GM18951 (cell line): ENCODE results near the gene CNN2.

Source experiments
- POLR2A ChIP-seq: IDR thresholded peaks from 4 replicates; pipeline ENCODE4 v1.6.1; 2011; ENCODE audit warnings: mild to moderate bottlenecking; ENCODE audit not compliant: insufficient read length, insufficient read depth; ENCODE audit errors: extremely low read depth
- in situ Hi-C: fragments of 300-500 bp; cut with MboI; formaldehyde crosslinking; loops from one replicate; pipeline ENCODE4 v1.12.0; 2022; ENCODE audit warnings: low sequenced_read_pairs, mixed read lengths, inconsistent platforms; ENCODE audit not compliant: unreplicated experiment

The CNN2 gene

GRCh38 chr19:991174-991931 is 35.1 kb upstream of the CNN2 start:
- in situ Hi-C loops: loop anchor here (25.0 kb wide), 1 partner anchor 229 kb away; the partner anchor contains the start of gene MISP
- no peak for TF ChIP-seq POLR2A

DNA sequence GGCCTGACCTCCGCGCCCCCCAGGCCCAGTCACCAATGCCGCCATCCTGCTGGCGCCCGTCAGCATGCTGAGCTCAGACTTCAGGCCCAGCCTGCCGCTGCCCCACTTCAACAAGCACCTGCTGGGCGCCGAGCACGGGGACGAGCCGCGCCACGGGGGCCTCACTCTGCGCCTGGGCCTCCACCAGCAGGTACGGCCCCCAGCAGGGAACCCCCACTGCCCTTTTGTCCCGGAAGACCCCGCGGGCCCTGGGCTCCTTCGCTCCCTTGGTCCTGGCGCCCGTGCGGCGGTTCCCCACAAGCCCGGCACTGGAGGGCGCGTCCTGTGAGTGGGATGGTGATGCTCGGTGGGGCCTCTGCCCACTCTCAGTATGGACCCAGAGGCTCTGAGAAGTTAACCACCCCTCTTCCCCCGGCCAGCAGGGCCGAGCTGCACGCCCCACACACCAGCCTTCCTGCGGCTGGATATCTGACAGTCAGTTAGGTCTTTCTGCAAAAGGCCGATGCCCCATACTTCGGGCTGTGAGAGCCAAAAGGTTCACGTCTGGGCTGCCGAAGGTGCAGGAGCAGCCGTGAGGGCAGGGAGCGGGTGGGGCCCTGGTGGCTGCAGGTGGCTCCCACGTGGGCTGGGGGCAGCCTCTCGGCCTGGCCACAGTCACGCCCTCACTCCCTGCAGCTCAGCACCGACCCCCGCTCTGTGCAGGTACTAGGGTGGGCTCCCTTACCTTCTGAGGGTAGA is 34.3 kb upstream of the CNN2 start:
- in situ Hi-C loops: loop anchor here (25.0 kb wide), 1 partner anchor 230 kb away; the partner anchor contains the start of gene MISP
- no peak for TF ChIP-seq POLR2A

DNA sequence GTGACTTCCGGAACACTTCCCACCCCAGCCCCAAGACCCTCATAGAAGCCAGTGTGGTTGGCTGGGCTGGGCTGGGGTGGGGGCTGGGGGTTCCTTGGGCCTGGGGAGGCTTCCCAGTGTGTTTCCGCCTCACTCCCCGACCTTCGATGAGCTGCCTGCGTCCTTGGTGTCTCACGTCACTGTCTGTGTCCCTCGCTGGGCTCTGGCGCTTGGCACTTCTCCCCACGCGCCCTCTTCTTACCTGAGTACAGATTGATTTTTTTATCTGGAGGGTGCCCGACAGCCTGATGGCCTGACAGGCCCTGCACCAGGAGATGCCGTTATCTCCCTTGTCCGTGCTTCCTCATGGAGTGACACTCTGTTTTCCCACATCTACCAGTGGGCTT is 33.7 kb upstream of the CNN2 start:
- TF ChIP-seq POLR2A: no peak
- in situ Hi-C loops: loop anchor here (25.0 kb wide), 1 partner anchor 230 kb away; the partner anchor contains the start of gene MISP

- TF ChIP-seq POLR2A: no peak
- in situ Hi-C loops: loop anchor here (25.0 kb wide), 1 partner anchor 231 kb away; the partner anchor contains the start of gene MISP
These were observed 33.0 kb upstream of the CNN2 start for GRCh38 chr19:993361-993830.

DNA sequence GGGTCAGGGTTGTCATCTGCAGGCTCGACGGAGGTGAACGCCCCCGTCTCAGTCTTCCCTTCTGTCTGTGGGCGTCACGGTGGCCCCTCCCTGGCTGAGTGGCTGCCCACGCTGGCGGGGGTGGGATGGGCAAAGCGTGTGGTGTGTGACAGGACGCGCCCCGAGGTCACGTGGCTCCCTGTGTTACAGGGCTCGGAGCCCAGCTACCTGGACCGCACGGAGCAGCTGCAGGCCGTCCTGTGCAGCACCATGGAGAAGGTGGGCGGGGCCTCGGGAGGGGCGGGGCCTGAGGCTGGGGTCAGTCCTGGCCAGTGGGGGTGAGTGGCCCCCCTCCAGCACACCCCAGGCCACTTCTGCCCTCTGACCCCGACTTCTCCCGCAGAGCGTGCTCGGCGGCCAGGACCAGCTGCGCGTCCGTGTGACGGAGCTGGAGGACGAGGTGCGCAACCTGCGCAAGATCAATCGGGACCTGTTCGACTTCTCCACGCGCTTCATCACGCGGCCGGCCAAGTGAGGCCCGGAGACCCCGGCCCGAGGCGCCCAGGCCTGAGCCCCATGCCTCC is 32.5 kb upstream of the CNN2 start:
- in situ Hi-C loops: loop anchor here (25.0 kb wide), 1 partner anchor 232 kb away; the partner anchor contains the start of gene MISP
- no peak for TF ChIP-seq POLR2A

- no peak for TF ChIP-seq POLR2A
- in situ Hi-C loops: loop anchor here (25.0 kb wide), 1 partner anchor 232 kb away; the partner anchor contains the start of gene MISP
These were observed 31.9 kb upstream of the CNN2 start for GRCh38 chr19:994516-994915.

- peak; percentile 17 for TF ChIP-seq POLR2A
- in situ Hi-C loops: loop anchor here (25.0 kb wide), 1 partner anchor 233 kb away; the partner anchor contains the start of gene MISP
These were observed 31.2 kb upstream of the CNN2 start for GRCh38 chr19:995051-995827.

- TF ChIP-seq POLR2A: no peak
- in situ Hi-C loops: loop anchor here (25.0 kb wide), 1 partner anchor 234 kb away; the partner anchor contains the start of gene MISP
These were observed 30.2 kb upstream of the CNN2 start for GRCh38 chr19:996051-996838.

DNA sequence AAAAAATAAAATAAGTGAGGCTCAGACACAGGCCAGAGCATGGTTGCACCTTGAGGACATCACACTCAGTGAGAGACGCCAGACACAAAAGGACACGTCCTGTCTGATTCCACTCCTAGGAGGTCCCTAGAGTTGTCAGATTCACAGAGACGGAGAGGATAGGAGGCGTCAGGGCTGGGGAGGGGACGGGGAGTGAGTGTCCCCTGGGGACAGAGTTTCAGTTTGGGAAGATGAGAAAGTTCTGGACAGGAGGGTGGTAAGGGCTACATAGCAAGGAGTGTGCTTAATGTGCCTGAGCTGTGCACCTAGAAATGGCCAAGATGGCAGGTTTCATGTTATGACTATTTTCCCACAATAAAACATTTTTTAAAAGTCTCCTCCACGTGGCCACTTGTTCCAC is 28.3 kb upstream of the CNN2 start:
- TF ChIP-seq POLR2A: no peak
- in situ Hi-C loops: loop anchor here (25.0 kb wide), 1 partner anchor 236 kb away; the partner anchor contains the start of gene MISP

GRCh38 chr19:999379-999719 is 27.1 kb upstream of the CNN2 start:
- in situ Hi-C loops: loop anchor here (25.0 kb wide), 1 partner anchor 237 kb away; the partner anchor contains the start of gene MISP

GRCh38 chr19:1000095-1000494 is 26.3 kb upstream of the CNN2 start, which contains the start of gene GRIN3B:
GRIN3B (plus strand) TSS chr19:1000419; CDS start chr19:1000438, 19 bp downstream.
- in situ Hi-C loops: no loop called here
- TF ChIP-seq POLR2A: no peak

More at GRCh38 chr19:999379-999719, 27.1 kb upstream of the CNN2 start:
- TF ChIP-seq POLR2A: no peak
